Measurements from ENCODE around the gene TTC14.

DNA sequence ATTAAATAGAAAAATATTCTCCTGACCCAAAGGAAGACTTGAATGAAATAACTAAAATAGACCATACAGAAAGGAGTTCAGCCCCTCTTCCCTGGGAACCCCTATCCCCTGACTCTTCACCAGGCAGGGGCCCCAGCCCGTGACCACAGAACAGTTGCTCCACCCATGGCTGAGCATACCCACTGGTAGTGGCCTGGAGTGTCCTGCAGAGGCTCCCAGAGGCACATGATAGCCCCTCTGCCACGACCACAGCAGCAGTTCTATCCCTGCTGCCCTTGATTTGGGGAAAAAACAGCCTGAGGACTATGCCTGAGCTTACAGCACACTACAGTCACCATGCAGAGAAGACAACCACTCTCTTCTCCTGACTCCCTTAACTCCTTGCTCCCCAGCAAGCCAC, 31.8 kb downstream of the TTC14 start:
- TF ChIP-seq, protein P1, sequence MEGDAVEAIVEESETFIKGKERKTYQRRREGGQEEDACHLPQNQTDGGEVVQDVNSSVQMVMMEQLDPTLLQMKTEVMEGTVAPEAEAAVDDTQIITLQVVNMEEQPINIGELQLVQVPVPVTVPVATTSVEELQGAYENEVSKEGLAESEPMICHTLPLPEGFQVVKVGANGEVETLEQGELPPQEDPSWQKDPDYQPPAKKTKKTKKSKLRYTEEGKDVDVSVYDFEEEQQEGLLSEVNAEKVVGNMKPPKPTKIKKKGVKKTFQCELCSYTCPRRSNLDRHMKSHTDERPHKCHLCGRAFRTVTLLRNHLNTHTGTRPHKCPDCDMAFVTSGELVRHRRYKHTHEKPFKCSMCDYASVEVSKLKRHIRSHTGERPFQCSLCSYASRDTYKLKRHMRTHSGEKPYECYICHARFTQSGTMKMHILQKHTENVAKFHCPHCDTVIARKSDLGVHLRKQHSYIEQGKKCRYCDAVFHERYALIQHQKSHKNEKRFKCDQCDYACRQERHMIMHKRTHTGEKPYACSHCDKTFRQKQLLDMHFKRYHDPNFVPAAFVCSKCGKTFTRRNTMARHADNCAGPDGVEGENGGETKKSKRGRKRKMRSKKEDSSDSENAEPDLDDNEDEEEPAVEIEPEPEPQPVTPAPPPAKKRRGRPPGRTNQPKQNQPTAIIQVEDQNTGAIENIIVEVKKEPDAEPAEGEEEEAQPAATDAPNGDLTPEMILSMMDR (IDR thresholded peaks at IDR 0.05): no peak
- TF ChIP-seq POLR2A (IDR thresholded peaks at IDR 0.05): no peak
